Erythroblast (primary cell): Measurements from ENCODE around the gene RGS7.

Experiments
- DNase-seq, 2 experiments: peaks; one replicate each; lab custom pipeline; 2025; lab: John Stamatoyannopoulos, UW
- GATA1 ChIP-seq: IDR thresholded peaks from 2 replicates; pipeline ENCODE4 v1.6.1; 2011; ENCODE audit warnings: low read depth, mild to moderate bottlenecking, control low read depth, low read length, moderate library complexity
- POLR2A ChIP-seq: IDR thresholded peaks from 2 replicates; pipeline ENCODE4 v1.6.1; 2011; ENCODE audit warnings: mild to moderate bottlenecking, low read length

RGS7 gene

DNA sequence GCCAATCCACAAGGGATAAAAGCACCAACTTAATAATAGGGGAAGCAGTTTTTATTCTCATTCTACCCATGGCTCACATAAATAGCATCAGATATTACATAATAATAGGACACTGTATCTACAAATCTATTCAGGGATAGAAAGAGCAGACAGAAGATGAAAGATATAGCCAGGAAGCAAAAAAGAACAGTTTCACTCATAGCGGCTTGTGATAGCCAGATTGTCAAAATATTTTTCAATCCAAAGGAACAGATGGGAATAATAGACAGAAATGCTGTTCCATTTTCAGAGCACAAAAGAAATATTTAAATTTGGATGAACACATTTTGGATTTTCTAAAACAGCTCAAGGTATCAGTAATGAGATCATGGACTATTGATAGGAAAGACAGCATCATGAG is 512.5 kb downstream of the RGS7 start:
- no peak for DNase-seq
- TF ChIP-seq GATA1 = no peak
- TF ChIP-seq POLR2A = no peak

DNA sequence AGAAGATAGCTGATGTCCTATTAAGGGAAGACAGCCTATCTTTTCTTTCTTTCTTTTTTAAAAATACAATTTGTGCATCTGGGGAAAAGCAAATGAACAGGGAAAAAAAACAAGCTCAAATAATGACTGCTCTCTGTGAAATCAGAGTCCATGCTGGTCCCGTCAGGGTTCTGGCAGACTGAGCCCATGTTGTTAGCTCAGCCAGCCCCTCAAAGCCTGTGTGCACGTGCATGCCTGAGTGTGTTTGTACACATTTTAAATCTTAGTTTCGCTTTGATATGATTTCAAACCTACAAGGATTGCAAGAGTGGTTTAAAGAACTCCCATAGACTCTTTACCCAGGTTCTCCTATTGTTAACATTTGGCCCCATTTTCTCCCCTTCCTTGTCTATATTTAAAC is 513.2 kb downstream of the RGS7 start:
- TF ChIP-seq POLR2A (no peak), GATA1 (no peak)

DNA sequence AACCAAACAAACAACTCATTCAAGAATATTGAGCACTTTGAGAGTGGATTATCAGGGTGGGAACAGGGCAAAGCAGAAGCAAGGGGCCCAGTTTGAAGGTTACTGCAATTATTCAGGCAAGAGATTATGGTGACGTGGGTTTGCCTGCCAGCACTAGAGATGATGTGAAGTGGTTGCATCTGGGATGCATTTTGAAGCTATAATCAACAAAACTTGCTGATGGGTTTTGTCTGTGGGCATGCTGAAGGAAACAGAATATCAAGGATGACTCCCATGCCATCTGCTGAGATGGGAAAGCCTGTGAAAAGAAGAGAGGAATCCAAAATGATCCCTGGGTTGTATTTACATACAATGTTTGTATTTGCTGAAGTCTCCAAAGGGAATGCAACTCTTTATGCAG is 520.7 kb downstream of the RGS7 start:
- DNase-seq = no peak
- no peak for TF ChIP-seq POLR2A
- TF ChIP-seq GATA1 = no peak

More for the DNA sequence above, 513.2 kb downstream of the RGS7 start:
- no peak for DNase-seq

DNA sequence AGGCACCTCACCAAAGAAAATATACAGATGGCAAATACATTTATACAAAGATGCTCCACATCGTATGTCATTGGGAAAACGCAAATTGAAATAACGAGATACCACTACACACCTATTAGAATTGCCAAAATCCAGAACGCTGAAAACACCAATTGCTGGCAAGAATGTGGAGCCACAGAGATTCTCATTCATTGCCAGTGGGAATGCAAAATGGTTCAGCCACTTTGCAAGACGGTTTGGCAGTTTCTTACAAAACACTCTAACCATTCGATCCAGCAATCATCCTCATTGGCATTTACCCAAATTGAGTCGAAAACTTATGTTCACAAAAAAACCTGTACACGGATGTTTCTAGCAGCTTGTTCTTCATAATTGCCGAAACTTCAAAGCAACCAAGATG is 521.7 kb downstream of the RGS7 start:
- TF ChIP-seq POLR2A (no peak), GATA1 (no peak)
- DNase-seq = no peak

DNA sequence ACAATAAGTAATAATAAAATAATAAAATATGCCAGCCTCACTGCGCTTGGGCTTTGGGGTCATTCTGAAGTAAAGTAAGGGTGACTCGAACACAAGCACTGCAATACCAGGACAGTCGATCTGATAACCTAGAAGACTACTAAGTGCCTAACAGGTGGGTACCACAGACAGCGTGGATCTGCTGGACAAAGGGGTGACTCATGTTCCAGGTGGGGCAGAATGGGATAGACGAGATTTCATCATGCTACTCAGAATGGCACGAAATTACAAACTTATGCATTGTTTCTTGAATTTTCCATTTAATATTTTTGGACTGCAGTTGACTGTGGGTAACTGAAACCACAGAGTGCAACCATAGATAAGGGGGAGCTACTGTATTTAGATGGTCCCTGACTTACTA is 523.9 kb downstream of the RGS7 start:
- no peak for DNase-seq
- TF ChIP-seq POLR2A (no peak), GATA1 (no peak)

DNA sequence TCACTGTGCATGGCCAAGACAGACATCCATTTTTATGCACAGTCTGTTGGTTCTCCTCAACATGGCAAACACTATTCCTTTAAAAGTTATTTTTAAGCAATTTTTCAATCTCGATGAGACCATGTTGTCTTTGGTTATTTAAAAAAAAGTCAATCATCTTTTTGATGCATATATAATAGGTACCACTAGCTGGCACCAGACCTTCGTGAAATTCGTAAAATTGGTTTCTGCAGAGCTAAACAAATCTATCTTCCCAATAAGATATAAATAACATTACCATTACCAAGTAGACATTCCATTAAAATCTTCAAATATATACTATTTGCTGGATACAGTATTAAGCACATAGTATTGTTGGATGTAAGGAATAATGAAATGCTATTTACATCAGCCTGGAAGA is 525.1 kb downstream of the RGS7 start:
- no peak for DNase-seq

DNA sequence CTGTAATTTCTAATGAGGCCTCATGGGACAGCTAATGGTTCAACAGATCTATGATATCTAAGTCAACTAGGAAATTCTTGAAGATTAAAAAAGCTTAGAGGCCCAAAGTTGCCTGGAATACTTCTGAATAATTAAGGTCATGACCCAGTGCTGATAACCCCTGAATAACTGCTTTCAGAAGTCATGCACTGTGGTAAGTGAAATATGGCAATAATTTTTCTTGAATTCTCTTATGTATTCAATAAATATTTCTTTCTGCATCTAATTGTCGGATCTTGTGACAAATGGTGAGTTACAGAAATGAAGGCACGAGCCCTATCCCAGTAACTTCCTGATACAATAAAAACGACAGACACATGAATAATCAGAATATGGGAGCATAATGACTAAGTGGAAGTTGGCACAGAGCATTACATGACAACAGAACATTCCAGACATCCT is 525.8 kb downstream of the RGS7 start:
- no peak for DNase-seq
- TF ChIP-seq POLR2A (no peak), GATA1 (no peak)

More for the DNA sequence above, 525.1 kb downstream of the RGS7 start:
- TF ChIP-seq GATA1 = no peak
- TF ChIP-seq POLR2A = no peak

DNA sequence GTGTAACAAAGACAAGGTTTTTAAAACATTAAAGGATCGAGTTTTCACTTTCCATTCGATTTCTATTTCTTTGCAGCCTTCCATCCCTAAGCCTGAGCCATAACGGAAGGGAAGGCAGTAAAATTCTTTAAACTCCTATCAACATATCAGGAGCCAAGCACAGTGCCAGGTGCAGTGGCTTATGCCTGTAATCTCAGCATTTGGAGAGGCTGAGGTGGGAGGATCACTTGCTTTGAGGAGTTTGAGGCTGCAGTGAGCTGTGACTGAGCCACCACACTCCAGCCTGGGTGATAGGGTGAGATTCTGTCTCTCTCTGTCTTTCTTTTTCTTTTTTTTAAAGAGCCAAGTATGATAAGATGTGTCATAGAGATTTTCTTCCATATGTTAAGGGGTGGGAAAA is 527.5 kb downstream of the RGS7 start:
- no peak for DNase-seq
- TF ChIP-seq GATA1 (no peak), POLR2A (no peak)

DNA sequence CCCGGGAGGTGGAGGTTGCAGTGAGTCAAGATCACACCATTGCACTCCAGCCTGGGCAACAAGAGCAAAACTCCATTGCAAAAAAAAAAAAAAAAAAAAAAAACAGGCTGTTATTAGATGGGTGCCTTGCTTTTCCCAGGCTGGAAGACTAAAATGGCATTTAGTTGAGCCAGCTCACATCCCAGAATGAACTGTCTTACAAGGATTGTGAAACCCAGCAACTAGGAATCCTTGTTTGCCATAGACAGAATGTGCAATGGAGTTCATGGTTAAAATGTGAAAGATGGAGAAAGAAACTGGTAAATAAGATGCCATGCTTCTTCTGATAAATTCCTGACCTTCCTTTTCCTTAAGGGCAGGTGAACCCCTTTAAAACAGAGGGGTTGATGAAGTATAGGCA is 529.2 kb downstream of the RGS7 start:
- no peak for DNase-seq
- TF ChIP-seq GATA1 (no peak), POLR2A (no peak)

DNA sequence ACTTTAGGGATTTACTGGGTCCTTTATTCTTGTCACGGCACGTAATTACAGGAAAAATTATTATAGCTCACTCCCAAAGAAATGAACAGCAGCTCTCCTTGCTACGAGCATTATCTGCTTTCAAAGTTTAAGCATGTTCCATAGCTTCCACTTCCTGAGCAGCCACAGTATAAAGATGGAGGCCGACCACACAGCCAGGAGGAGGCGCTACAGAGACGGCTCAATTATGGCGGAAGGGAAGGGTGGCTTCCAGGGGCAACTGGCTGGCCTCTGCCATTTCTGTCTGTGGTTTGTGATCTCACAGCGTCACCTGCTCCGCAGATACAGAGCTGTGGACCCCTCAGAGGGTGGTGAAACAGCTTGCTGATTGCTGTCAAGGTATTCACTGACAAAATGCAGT is 532.8 kb downstream of the RGS7 start:
- DNase-seq = no peak
- TF ChIP-seq GATA1 (no peak), POLR2A (no peak)

DNA sequence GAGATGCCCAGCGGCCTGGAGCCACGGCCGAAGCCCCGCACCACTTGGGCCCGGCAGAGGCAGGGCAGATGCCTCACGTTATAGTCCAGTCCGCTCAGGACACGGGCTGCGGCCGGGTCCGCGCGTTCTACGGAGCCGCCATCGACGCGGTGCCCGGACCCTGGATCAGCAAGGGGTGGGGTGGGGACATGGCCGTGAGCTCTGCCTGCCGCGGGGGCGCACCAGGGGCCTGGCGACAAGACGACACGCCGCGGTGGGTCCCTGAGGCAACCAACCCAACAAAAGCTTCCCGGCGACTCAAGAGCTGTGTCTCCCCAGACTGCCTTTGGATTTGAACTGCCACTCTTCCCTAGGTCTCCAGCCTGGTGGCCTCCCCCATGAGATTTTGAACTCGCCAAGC is 533.6 kb downstream of the RGS7 start:
- DNase-seq = no peak
- no peak for TF ChIP-seq POLR2A
- TF ChIP-seq GATA1 = no peak

DNA sequence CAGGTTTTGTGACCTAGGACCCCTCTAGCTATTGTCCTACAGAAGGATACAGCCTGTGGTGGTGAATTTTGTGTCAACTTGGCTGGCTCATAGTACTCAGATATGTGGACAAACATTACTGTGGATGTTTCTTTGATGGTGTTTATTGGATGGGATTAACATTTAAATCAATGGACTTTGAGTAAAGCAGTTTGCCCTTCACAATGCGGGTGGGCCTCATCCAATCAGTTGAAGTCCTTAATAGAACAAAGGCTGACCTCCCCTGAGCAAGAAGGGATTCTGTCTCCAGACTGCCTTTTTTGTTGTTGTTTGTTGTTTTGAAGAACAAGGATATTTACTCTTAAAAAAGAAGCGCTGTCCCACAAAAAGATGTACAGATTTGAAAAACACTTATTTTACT is 535.1 kb downstream of the RGS7 start:
- TF ChIP-seq POLR2A (no peak), GATA1 (no peak)

DNA sequence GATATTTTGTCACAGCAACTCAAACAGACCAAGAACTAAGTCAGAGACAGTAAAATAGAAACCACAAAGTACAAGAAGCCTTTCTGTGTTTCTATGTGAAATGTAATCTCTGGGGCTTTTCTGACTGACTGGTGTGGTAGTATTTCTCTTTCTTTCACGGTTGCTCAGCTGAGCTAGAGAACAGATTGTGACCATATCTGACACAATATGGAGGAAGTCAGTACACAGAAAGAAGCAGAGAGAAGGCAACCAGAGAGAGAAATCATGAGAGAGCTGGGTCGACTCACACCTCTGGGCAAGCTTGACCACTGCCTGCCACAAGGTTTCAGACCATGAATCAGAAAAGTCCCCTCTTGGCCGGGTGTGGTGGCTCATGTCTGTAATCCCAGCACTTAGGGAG is 536.2 kb downstream of the RGS7 start:
- TF ChIP-seq POLR2A (no peak), GATA1 (no peak)

More for the DNA sequence above, 535.1 kb downstream of the RGS7 start:
- DNase-seq = no peak

DNA sequence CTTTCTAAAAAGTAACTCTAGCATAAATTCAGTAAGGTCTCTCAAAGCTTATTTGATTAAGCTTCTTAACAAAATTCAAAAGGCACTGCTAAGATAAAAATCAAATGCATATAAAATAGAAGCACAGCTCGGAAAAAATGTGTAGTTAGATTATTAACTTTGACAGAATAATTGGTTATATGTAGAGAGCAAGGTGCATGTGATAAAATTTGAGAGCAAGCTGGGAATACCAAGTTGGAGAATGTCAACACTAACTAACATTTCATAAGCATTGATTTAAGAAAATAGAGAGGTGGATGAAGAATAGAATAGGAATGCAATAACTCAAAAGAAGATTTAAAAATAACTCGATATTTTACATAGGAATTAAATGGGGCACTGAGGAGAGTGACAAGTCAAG is 540.5 kb downstream of the RGS7 start:
- no peak for DNase-seq
- TF ChIP-seq POLR2A = no peak
- no peak for TF ChIP-seq GATA1

More for the DNA sequence above, 536.2 kb downstream of the RGS7 start:
- no peak for DNase-seq

DNA sequence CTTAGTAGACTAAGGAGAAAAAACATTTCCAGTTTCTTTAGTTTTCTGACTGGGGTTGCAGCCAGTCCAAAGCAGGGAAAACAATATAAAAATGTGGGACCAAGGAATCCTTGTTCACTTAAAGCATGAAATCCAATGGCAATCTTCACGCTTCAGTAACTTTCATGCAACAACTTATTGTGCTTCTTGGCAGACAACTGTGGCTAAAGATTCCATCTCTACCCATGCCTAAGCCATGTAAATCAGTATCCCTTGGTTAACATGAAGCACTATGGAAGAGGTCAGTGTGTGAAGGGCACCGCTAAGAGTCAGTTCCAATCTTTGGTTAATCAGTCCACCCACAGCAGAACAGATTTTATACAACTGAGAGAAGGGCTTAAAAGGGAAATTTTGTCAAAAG is 543.3 kb downstream of the RGS7 start:
- TF ChIP-seq GATA1 (no peak), POLR2A (no peak)
- DNase-seq = no peak

DNA sequence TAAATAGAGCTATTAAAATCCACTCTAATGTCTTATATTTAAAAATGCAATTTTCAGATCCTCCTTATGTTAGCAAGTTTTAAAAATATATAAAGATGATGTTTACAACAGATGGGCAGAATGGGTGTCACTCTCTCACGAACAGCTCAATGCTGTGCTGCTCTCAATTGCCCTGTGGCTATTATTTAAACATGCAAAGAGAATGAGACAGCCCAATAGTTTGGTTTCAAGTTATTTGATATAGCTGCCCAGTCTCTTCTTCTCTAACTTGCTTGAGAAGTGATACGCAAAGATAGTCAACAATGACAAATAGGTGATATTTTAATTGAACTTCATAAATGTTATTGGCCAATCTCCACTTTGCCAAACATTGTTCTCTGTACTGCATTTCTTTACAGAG is 545.7 kb downstream of the RGS7 start:
- TF ChIP-seq GATA1 (no peak), POLR2A (no peak)

More for the DNA sequence above, 545.7 kb downstream of the RGS7 start:
- no peak for DNase-seq
